K562 (cell line): Measurements from ENCODE around the gene CEND1. TPM values are rescaled to one million over a fixed set of nuclear protein-coding genes. Genes with fewer than 3 reads are reported as not detected.

ENCODE experiments used
- ATAC-seq: fragments of 200-7000 bp; cut with Tn5 transposase; 3 replicates; pipeline ENCODE4 v1.9.1; 2020; ENCODE audit warnings: moderate library complexity
- BruUV-seq: library from RNA; stranded (reverse); fragments of 400-500 nt; replicated peaks from 2 replicates; lab custom pipeline; 2021; lab: Mats Ljungman, UMichigan
- CTCF ChIA-PET: fragments of 300-600 bp; formaldehyde crosslinking; extraction: SDS; loops from one replicate; lab custom pipeline; 2021; ENCODE audit warnings: low intra/inter-chr PET ratio; lab: Yijun Ruan, JAX
- POLR2A ChIA-PET: fragments of 300-600, 350-650 bp; sonication (Branson Sonifier 250); formaldehyde crosslinking; extraction: SDS; loops from one replicate; lab custom pipeline; 2021; ENCODE audit warnings: antibody characterized with exemption, inconsistent platforms; lab: Yijun Ruan, JAX
- DNase-seq, 4 experiments: peaks; one replicate each; pipeline versions ENCODE4 v3.0.0 to v3.0.0-alpha.2; 2011 to 2018; ENCODE audit warnings: low spot score in 3 of 4, mixed read lengths in 3 of 4; ENCODE audit errors: extremely low read depth in 1 of 4
- FAIRE-seq: peaks from 2 replicates; lab custom pipeline; 2011; peaks lifted over from hg19 to GRCh38; lab: Jason Lieb, UNC
- H2AFZ ChIP-seq: 2 replicates; pipeline ENCODE4 v1.6.0; 2011; ENCODE audit warnings: low read depth, low read length, control low read depth, inconsistent platforms
- H3K27ac ChIP-seq: fragments of 200-600 bp; 3 replicates; pipeline ENCODE4 v1.8.0; 2011; ENCODE audit warnings: low read depth, mild to moderate bottlenecking, control low read depth, inconsistent platforms, low read length, moderate library complexity, mixed read lengths; ENCODE audit errors: extremely low read depth
- H3K27me3 ChIP-seq, 2 experiments: fragments of 300-600 bp in 1 of 2; 2 replicates in 1 of 2; 3 replicates in 1 of 2; pipeline versions ENCODE4 v1.6.0 to v1.8.0; 2011; ENCODE audit warnings: inconsistent platforms in 2 of 2, low read length in 2 of 2, mild to moderate bottlenecking in 1 of 2, mixed read lengths in 1 of 2, moderate library complexity in 1 of 2; ENCODE audit not compliant: control insufficient read depth in 2 of 2, insufficient read depth in 2 of 2
- H3K36me3 ChIP-seq: fragments of 300-600 bp; 3 replicates; pipeline ENCODE4 v1.8.0; 2011; ENCODE audit warnings: mild to moderate bottlenecking, low read length, inconsistent platforms; ENCODE audit not compliant: control insufficient read depth, insufficient read depth
- H3K4me1 ChIP-seq, 2 experiments: fragments of 200-600 bp in 1 of 2; replicated peaks in 1 of 2; 2 replicates in 1 of 2; 3 replicates in 1 of 2; pipeline versions ENCODE4 v1.5.1 to v1.8.0; 2011; ENCODE audit warnings: inconsistent platforms in 2 of 2, low read length in 2 of 2, mild to moderate bottlenecking in 1 of 2, mixed read lengths in 1 of 2, moderate library complexity in 1 of 2; ENCODE audit not compliant: control insufficient read depth in 2 of 2, insufficient read depth in 2 of 2
- H3K4me2 ChIP-seq: 2 replicates; pipeline ENCODE4 v1.6.1; 2011; ENCODE audit warnings: low read length, control low read depth, inconsistent platforms, mixed read lengths; ENCODE audit not compliant: insufficient read depth
- H3K4me3 ChIP-seq: fragments of 200-600 bp; sonication (generic), shearing (Covaris generic); 2 replicates; pipeline ENCODE4 v1.5.1; 2016; ENCODE audit warnings: control low read depth, inconsistent platforms
- H3K79me2 ChIP-seq: fragments of 200-600 bp; 3 replicates; pipeline ENCODE4 v1.8.0; 2011; ENCODE audit warnings: low read length, inconsistent platforms; ENCODE audit not compliant: control insufficient read depth, insufficient read depth
- H3K9ac ChIP-seq, 2 experiments: 2 replicates each; pipeline versions ENCODE4 v1.6.0 to v1.6.1; 2011; ENCODE audit warnings: low read depth in 2 of 2, low read length in 2 of 2, control low read depth in 1 of 2, inconsistent platforms in 1 of 2, mild to moderate bottlenecking in 1 of 2, mixed read lengths in 1 of 2; ENCODE audit not compliant: insufficient read depth in 1 of 2
- H3K9me1 ChIP-seq: one replicate; pipeline ENCODE4 v1.6.0; 2011; ENCODE audit warnings: inconsistent platforms, mild to moderate bottlenecking, low read length, moderate library complexity; ENCODE audit not compliant: control insufficient read depth, insufficient read depth
- H3K9me3 ChIP-seq: replicated peaks from 2 replicates; pipeline ENCODE4 v1.5.1; 2011; ENCODE audit warnings: low read depth, low read length, inconsistent platforms; ENCODE audit not compliant: control insufficient read depth, insufficient read depth
- H4K20me1 ChIP-seq: replicated peaks from 2 replicates; pipeline ENCODE4 v1.6.1; 2011; ENCODE audit warnings: low read length, inconsistent platforms, mixed read lengths; ENCODE audit not compliant: control insufficient read depth, insufficient read depth
- CC2D1A ChIP-seq: fragments of 450-650 bp; IDR thresholded peaks from 2 replicates; pipeline ENCODE4 v1.6.1; 2017; ENCODE audit warnings: mild to moderate bottlenecking
- COPS2 ChIP-seq: fragments of 450-650 bp; conservative IDR thresholded peaks from 2 replicates; pipeline ENCODE4 v1.6.1; 2016; ENCODE audit warnings: mild to moderate bottlenecking, moderate library complexity
- IRF1 ChIP-seq: sonication (generic); formaldehyde crosslinking; IDR thresholded peaks from 2 replicates; pipeline ENCODE4 v1.8.0; 2022; ENCODE audit warnings: missing genetic modification reagents, mild to moderate bottlenecking, borderline replicate concordance
- POLR2AphosphoS2 ChIP-seq: IDR thresholded peaks from 2 replicates; pipeline ENCODE4 v1.6.1; 2012; ENCODE audit warnings: low read length, improper control_type of control experiment
- POLR2G ChIP-seq: fragments of 200-400 bp; formaldehyde crosslinking; IDR thresholded peaks from 2 replicates; pipeline ENCODE4 v1.6.1; 2017; ENCODE audit warnings: low read depth, mild to moderate bottlenecking, antibody characterized with exemption, low read length, moderate library complexity
- RBFOX2 ChIP-seq: fragments of 200-400 bp; formaldehyde crosslinking; IDR thresholded peaks from 2 replicates; pipeline ENCODE4 v1.6.1; 2017; ENCODE audit warnings: low read depth, mild to moderate bottlenecking, low read length, moderate library complexity
- RERE ChIP-seq: sonication (generic); formaldehyde crosslinking; IDR thresholded peaks from 2 replicates; pipeline ENCODE4 v1.8.0; 2023; ENCODE audit warnings: missing genetic modification reagents, mild to moderate bottlenecking, borderline replicate concordance
- WGBS: fragments of 100-300 bp; shearing (Covaris generic); methylation state at CpG from one replicate; pipeline ENCODE4 v1.1.6; 2016; ENCODE audit warnings: low coverage, mixed read lengths; ENCODE audit not compliant: insufficient coverage; ENCODE audit errors: missing lambda C conversion rate; 5-methylcytosine and 5-hydroxymethylcytosine counted together
- in situ Hi-C: fragments of 300-500 bp; cut with MboI; formaldehyde crosslinking; loops from 4 replicates; pipeline ENCODE4 v1.15.0; 2018; ENCODE audit warnings: inconsistent platforms, mixed read lengths
- intact Hi-C: fragments of 100-400 bp; cut with micrococcal nuclease; formaldehyde crosslinking; loops from 2 replicates; pipeline ENCODE4 v1.14.2; 2022
- polyA plus RNA-seq, 8 experiments: library from polyadenylated mRNA; depleted of rRNA in 4 of 8; stranded (reverse) in 5 of 8; unstranded in 3 of 8; fragments of >200 nt; fragmentation: Nextera tagmentation in 2 of 8; fragmentation: Illumina TruSeq in 1 of 8; extraction: Ambion mirVana in 2 of 8; extraction: Trizol in 1 of 8; gene quantifications; 2 replicates each; pipeline versions ENCODE4 v1.2.1 to v1.2.3, GENCODE V29; 2011 to 2014; ENCODE audit warnings: inconsistent platforms in 1 of 8, missing spikeins in 1 of 8
- total RNA-seq, 7 experiments: library from RNA; depleted of rRNA in 6 of 7; stranded (reverse); fragments of >200 nt in 6 of 7; fragmentation: Illumina TruSeq in 2 of 7; extraction: Trizol in 2 of 7; gene quantifications; 2 replicates each; pipeline versions ENCODE4 v1.2.1 to v1.2.3, GENCODE V29; 2011 to 2021; ENCODE audit warnings: low replicate concordance in 1 of 7

CEND1 gene
- total and polyA plus RNA-seq, 9 of the 15 experiments (the other 6 are each of a cell fraction or from before 2014, with no cell fraction given) = 0.13 to 0.18 (median 0.16) TPM; not detected in 6

- H3K4me2 ChIP-seq = no peak overlapping the region
- peaks cover 81% of the 10 kb centered on the region for H3K36me3 ChIP-seq
- no peaks in the 10 kb centered on the region for H3K27me3 ChIP-seq
- peaks cover 6% of the 10 kb centered on the region for H3K9me1 ChIP-seq
- peaks cover 36% of the 10 kb centered on the region for H4K20me1 ChIP-seq
- CTCF ChIA-PET = no interaction called here
- FAIRE-seq = peak; percentile 26
- 0 out of 3 replicates have a peak, but pooled peaks cover 11% of the 10 kb centered on the region for H3K79me2 ChIP-seq
- POLR2A ChIA-PET = interaction anchor here (0.6 to 4.7 kb wide), 7 partner anchors 10 to 71 kb away, joined by 3 to 21 read pairs (median 5); partner anchors contain the start of genes DEAF1 and TMEM80
- 0 out of 3 replicates have a peak overlapping the region, but pooled peaks have one; percentile 11 for H3K27ac ChIP-seq
- peak overlapping the region in 1 of 2 experiments; percentile 41; a peak in 1 of 4 replicates for H3K9ac ChIP-seq
- 85% methylated on average over 10 of the region's 11 CpGs for WGBS
- in situ Hi-C loops = no loop called here
- TF ChIP-seq POLR2G (peak; percentile 81), IRF1 (CRISPR knock-in tag) (no peak), RERE (CRISPR knock-in tag) (no peak), POLR2AphosphoS2 (0 out of 2 replicates have a peak, but pooled peaks have one; percentile 47), CC2D1A (no peak), COPS2 (no peak), RBFOX2 (peak; percentile 40)
- TF ChIP-seq, all 486 proteins: peak for 3
- no TSS peak for BruUV-seq
- H2AFZ ChIP-seq = no peak overlapping the region
- ATAC-seq (peak; percentile 1; the same call in 2 of the 3 replicates), DNase-seq (no peak)
- no peaks in the 10 kb centered on the region for H3K9me3 ChIP-seq
- H3K4me3 ChIP-seq = no peak overlapping the region
- intact Hi-C loops = no loop called here
- H3K4me1 ChIP-seq = peaks cover 8 to 49% of the 10 kb centered on the region in 2 experiments; a peak in 4 of 5 replicates
Observed at GRCh38 chr11:766106-766935, 23.6 kb downstream of the CEND1 start.
